CD4-positive, alpha-beta T cell (primary cell): ENCODE results near the gene SORL1-AS1.

ENCODE experiments used
- ATAC-seq: fragments of 200-7000 bp; cut with Tn5 transposase; one replicate; pipeline ENCODE4 v1.10.0; 2022; ENCODE audit warnings: mild to moderate bottlenecking; ENCODE audit not compliant: poor library complexity
- CTCF ChIA-PET: fragments of 350-600 bp; sonication (Branson Sonifier 250); formaldehyde crosslinking; loops from one replicate; lab custom pipeline; 2021; ENCODE audit warnings: antibody characterized with exemption, inconsistent platforms; lab: Charles Lee
- POLR2A ChIA-PET: fragments of 350-600 bp; sonication (Branson Sonifier 250); formaldehyde crosslinking; loops from one replicate; lab custom pipeline; 2021; ENCODE audit warnings: antibody characterized with exemption, inconsistent platforms; lab: Charles Lee
- DNase-seq, 14 experiments: peaks; one replicate each; pipeline ENCODE4 v3.0.0-alpha.2; 2013 to 2020; ENCODE audit warnings: mixed read lengths in 2 of 14
- H3K27ac ChIP-seq, 2 donors: one replicate each; pipeline versions ENCODE4 v1.5.1 to v1.7.0; 2013; ENCODE audit warnings: low read length in 2 of 2, low read depth in 1 of 2, mild to moderate bottlenecking in 1 of 2
- H3K27me3 ChIP-seq, 2 experiments: 1 replicate in 1 of 2; 2 replicates in 1 of 2; pipeline versions ENCODE4 v1.6.1 to v1.7.0; 2013; ENCODE audit warnings: low read length in 2 of 2, control low read depth in 1 of 2, mild to moderate bottlenecking in 1 of 2, moderate library complexity in 1 of 2; ENCODE audit not compliant: insufficient read depth in 2 of 2, control insufficient read depth in 1 of 2
- H3K36me3 ChIP-seq: one replicate; pipeline ENCODE4 v1.6.1; 2013; ENCODE audit warnings: low read length, control low read depth; ENCODE audit not compliant: insufficient read depth
- H3K4me1 ChIP-seq: one replicate; pipeline ENCODE4 v1.6.1; 2013; ENCODE audit warnings: low read length, control low read depth; ENCODE audit not compliant: insufficient read depth
- H3K4me3 ChIP-seq: one replicate; pipeline ENCODE4 v1.5.1; 2013; ENCODE audit warnings: mild to moderate bottlenecking, low read length, moderate library complexity
- H3K9me3 ChIP-seq, 2 experiments: 1 replicate in 1 of 2; 2 replicates in 1 of 2; pipeline versions ENCODE4 v1.6.1 to v1.7.0; 2013; ENCODE audit warnings: low read length in 2 of 2, mild to moderate bottlenecking in 2 of 2, control low read depth in 1 of 2, moderate library complexity in 1 of 2; ENCODE audit not compliant: control insufficient read depth in 1 of 2, insufficient read depth in 1 of 2
- H3K27ac Mint-ChIP-seq: one replicate; pipeline ENCODE4 v1.8.0; 2020; ENCODE audit warnings: mixed read lengths
- H3K27me3 Mint-ChIP-seq: one replicate; pipeline ENCODE4 v1.8.0; 2021; ENCODE audit warnings: mixed read lengths
- H3K36me3 Mint-ChIP-seq: one replicate; pipeline ENCODE4 v1.8.0; 2021; ENCODE audit warnings: low read depth, mixed read lengths
- H3K4me1 Mint-ChIP-seq: one replicate; pipeline ENCODE4 v1.8.0; 2021; ENCODE audit warnings: low read depth, mixed read lengths
- H3K4me3 Mint-ChIP-seq: one replicate; pipeline ENCODE4 v1.8.0; 2020; ENCODE audit warnings: mild to moderate bottlenecking, mixed read lengths
- H3K9me3 Mint-ChIP-seq: one replicate; pipeline ENCODE4 v1.8.0; 2020; ENCODE audit warnings: mixed read lengths
- CTCF ChIP-seq: fragments of 200-600 bp; IDR thresholded peaks from one replicate; pipeline ENCODE4 v1.8.0; 2022; ENCODE audit warnings: antibody characterized with exemption, mild to moderate bottlenecking
- intact Hi-C, 2 experiments: fragments of 100-400 bp; cut with DNase I in 1 of 2; cut with micrococcal nuclease in 1 of 2; formaldehyde crosslinking; loops; one replicate each; pipeline versions ENCODE4 v1.15.1 to v1.9.0; 2023 to 2025; cut with DNase I, micrococcal nuclease

SORL1-AS1 gene

GRCh38 chr11:121431820-121432526 is 20.8 kb downstream of the SORL1-AS1 start:
- Mint-ChIP-seq H3K9me3 (no peaks in the 10 kb centered on the region), H3K4me3 (no peak overlapping the region), H3K27ac (no peak overlapping the region), H3K27me3 (no peaks in the 10 kb centered on the region), H3K36me3 (no peaks in the 10 kb centered on the region), H3K4me1 (peaks cover 41% of the 10 kb centered on the region)
- intact Hi-C loops: no loop called here
- ChIA-PET CTCF (no interaction called here), POLR2A (interaction anchor here (1.0 to 2.1 kb wide), 5 partner anchors 11 to 160 kb away, joined by 3 to 10 read pairs (median 4); no protein-coding TSS in a partner anchor)
- DNase-seq (no peak), ATAC-seq (no peak)
- no peak overlapping the region for H3K4me3 ChIP-seq
- TF ChIP-seq CTCF: no peak
- no peaks in the 10 kb centered on the region for H3K9me3 ChIP-seq
- peaks cover 25% of the 10 kb centered on the region for H3K4me1 ChIP-seq
- no peaks in the 10 kb centered on the region for H3K36me3 ChIP-seq
- no peaks in the 10 kb centered on the region for H3K27me3 ChIP-seq
- no peak overlapping the region for H3K27ac ChIP-seq

- CTCF ChIA-PET: no interaction called here
- no peaks in the 10 kb centered on the region for H3K27me3 ChIP-seq
- peaks cover 20% of the 10 kb centered on the region for H3K4me1 ChIP-seq
- Mint-ChIP-seq H3K27ac (no peak overlapping the region), H3K9me3 (no peaks in the 10 kb centered on the region), H3K4me1 (peaks cover 34% of the 10 kb centered on the region), H3K27me3 (no peaks in the 10 kb centered on the region), H3K4me3 (no peak overlapping the region), H3K36me3 (no peaks in the 10 kb centered on the region)
- POLR2A ChIA-PET: interaction anchor here (1.0 to 1.4 kb wide), 5 partner anchors 12 to 137 kb away, joined by 3 to 5 read pairs (median 3); partner anchors contain the start of gene SC5D
- no peaks in the 10 kb centered on the region for H3K9me3 ChIP-seq
- no peaks in the 10 kb centered on the region for H3K36me3 ChIP-seq
- intact Hi-C loops: loop anchor here in 1 of 2 experiments (10.0 kb wide), 1 partner anchor 105 kb away; no protein-coding TSS in a partner anchor
- no peak for ATAC-seq
- no peak overlapping the region for H3K27ac ChIP-seq
- no peak overlapping the region for H3K4me3 ChIP-seq
- DNase-seq: no peak
- TF ChIP-seq CTCF: no peak
Observed at GRCh38 chr11:121429556-121429955, 23.2 kb downstream of the SORL1-AS1 start.

- Histone ChIP-seq H3K36me3 (no peaks in the 10 kb centered on the region), H3K4me3 (peak overlapping the region; percentile 43), H3K27me3 (no peaks in the 10 kb centered on the region), H3K9me3 (no peaks in the 10 kb centered on the region), H3K4me1 (peaks cover 24% of the 10 kb centered on the region), H3K27ac (no peak overlapping the region)
- POLR2A ChIA-PET: interaction anchor here (0.7 to 2.2 kb wide), 16 partner anchors 9 to 150 kb away, joined by 3 to 69 read pairs (median 4); partner anchors contain the start of genes SC5D, SORL1 and SORL1-AS1
- Mint-ChIP-seq H3K27me3 (no peaks in the 10 kb centered on the region), H3K27ac (no peak overlapping the region), H3K4me1 (peaks cover 55% of the 10 kb centered on the region), H3K36me3 (no peaks in the 10 kb centered on the region), H3K4me3 (no peak overlapping the region), H3K9me3 (peaks cover 3% of the 10 kb centered on the region)
- intact Hi-C loops: loop anchor here in 1 of 2 experiments (10.0 kb wide), 1 partner anchor 103 kb away; no protein-coding TSS in a partner anchor
- no peak for DNase-seq
- ATAC-seq: no peak
- TF ChIP-seq CTCF: no peak
- CTCF ChIA-PET: interaction anchor here (0.7 to 1.3 kb wide), 6 partner anchors 10 to 108 kb away, joined by 3 to 6 read pairs (median 4); partner anchors contain the start of genes SORL1 and SORL1-AS1
Observed at GRCh38 chr11:121427400-121427744, 25.4 kb downstream of the SORL1-AS1 start.
